PC-3 (cell line): ENCODE results near the gene TCAP. TPM values are rescaled to one million over a fixed set of nuclear protein-coding genes. Genes with fewer than 3 reads are reported as not detected.
A peak's percentile ranks its signal among the peaks of the same experiment; 100 is the strongest.

ENCODE experiments used
- ATAC-seq: fragments of 200-7000 bp; cut with Tn5 transposase; 2 replicates; pipeline ENCODE4 v1.9.1; 2020; ENCODE audit warnings: mild to moderate bottlenecking, moderate library complexity
- BruUV-seq: library from RNA; stranded (reverse); fragments of 400-500 nt; replicated peaks from 2 replicates; lab custom pipeline; 2021; lab: Mats Ljungman, UMichigan
- CTCF ChIA-PET: fragments of 300-600 bp; sonication (Branson Sonifier 250); formaldehyde crosslinking; loops from one replicate; lab custom pipeline; 2022; ENCODE audit warnings: antibody characterized with exemption; lab: Charles Lee
- POLR2A ChIA-PET: fragments of 300-600 bp; sonication (Branson Sonifier 250); formaldehyde crosslinking; loops from one replicate; lab custom pipeline; 2022; ENCODE audit warnings: antibody characterized with exemption; ENCODE audit not compliant: unreplicated experiment; lab: Charles Lee
- DNase-seq: peaks from one replicate; pipeline ENCODE4 v3.0.0-alpha.2; 2015
- H2AFZ ChIP-seq: fragments of 300-600 bp; sonication (generic); 2 replicates; pipeline ENCODE4 v1.6.0; 2016; ENCODE audit warnings: antibody characterized with exemption, low read length
- H3F3A ChIP-seq: fragments of 300-600 bp; sonication (generic); one replicate; pipeline ENCODE4 v1.6.0; 2017; ENCODE audit warnings: antibody characterized with exemption, low read length, control low read depth, mild to moderate bottlenecking; ENCODE audit not compliant: unreplicated experiment
- H3K27ac ChIP-seq: fragments of 300-600 bp; sonication (generic); 2 replicates; pipeline ENCODE4 v1.5.1; 2016; ENCODE audit warnings: mild to moderate bottlenecking, low read length
- H3K27me3 ChIP-seq: fragments of 300-600 bp; sonication (generic); 2 replicates; pipeline ENCODE4 v1.6.1; 2016; ENCODE audit warnings: low read length, mixed read lengths
- H3K36me3 ChIP-seq: fragments of 300-600 bp; sonication (generic); 2 replicates; pipeline ENCODE4 v1.6.1; 2016; ENCODE audit warnings: low read depth, mixed run types, low read length, mixed read lengths
- H3K4me1 ChIP-seq: fragments of 300-600 bp; sonication (generic); 2 replicates; pipeline ENCODE4 v1.5.1; 2016; ENCODE audit warnings: low read length; ENCODE audit not compliant: insufficient read depth
- H3K4me2 ChIP-seq: fragments of 300-600 bp; sonication (generic); 2 replicates; pipeline ENCODE4 v1.6.0; 2016; ENCODE audit warnings: low read length
- H3K4me3 ChIP-seq: fragments of 300-600 bp; sonication (generic); 2 replicates; pipeline ENCODE4 v1.5.1; 2016; ENCODE audit warnings: mild to moderate bottlenecking, low read length, mixed read lengths
- H3K79me2 ChIP-seq: fragments of 300-600 bp; sonication (generic); 2 replicates; pipeline ENCODE4 v1.6.1; 2017; ENCODE audit warnings: low read length, mixed read lengths
- H3K9ac ChIP-seq: fragments of 300-600 bp; sonication (generic); 2 replicates; pipeline ENCODE4 v1.6.0; 2016; ENCODE audit warnings: mild to moderate bottlenecking, low read length
- H3K9me2 ChIP-seq: fragments of 300-600 bp; sonication (generic); replicated peaks from 2 replicates; pipeline ENCODE4 v1.6.1; 2016; ENCODE audit warnings: mixed run types, low read length, mixed read lengths
- H3K9me3 ChIP-seq: fragments of 300-600 bp; sonication (generic); 2 replicates; pipeline ENCODE4 v1.6.1; 2016; ENCODE audit warnings: low read length, mixed read lengths
- H4K20me1 ChIP-seq: fragments of 300-600 bp; sonication (generic); 2 replicates; pipeline ENCODE4 v1.6.1; 2016; ENCODE audit warnings: low read length, mixed read lengths
- CTCF ChIP-seq: fragments of 300-600 bp; sonication (generic); conservative IDR thresholded peaks from 2 replicates; pipeline ENCODE4 v1.5.1; 2017; ENCODE audit warnings: antibody characterized with exemption, low read depth, mild to moderate bottlenecking, low read length
- EZH2 ChIP-seq: fragments of 300-600 bp; sonication (generic); IDR thresholded peaks from one replicate; pipeline ENCODE4 v1.6.1; 2017; ENCODE audit warnings: antibody characterized with exemption, mild to moderate bottlenecking, low read length; ENCODE audit not compliant: unreplicated experiment
- EZH2phosphoT487 ChIP-seq: fragments of 300-600 bp; sonication (generic); IDR thresholded peaks from 2 replicates; pipeline ENCODE4 v1.6.1; 2018; ENCODE audit warnings: mild to moderate bottlenecking, antibody characterized with exemption, low read length, borderline replicate concordance
- intact Hi-C: fragments of 100-400 bp; cut with micrococcal nuclease; formaldehyde crosslinking; loops from 2 replicates; pipeline ENCODE4 v1.9.0; 2023
- total RNA-seq: library from RNA; depleted of rRNA; stranded (reverse); fragments of >200 nt; gene quantifications from 2 replicates; pipeline ENCODE4 v1.2.3, GENCODE V29; 2014

TCAP gene
- total RNA-seq, 1 experiment from 2014 or later, result 0.51 TPM

DNA sequence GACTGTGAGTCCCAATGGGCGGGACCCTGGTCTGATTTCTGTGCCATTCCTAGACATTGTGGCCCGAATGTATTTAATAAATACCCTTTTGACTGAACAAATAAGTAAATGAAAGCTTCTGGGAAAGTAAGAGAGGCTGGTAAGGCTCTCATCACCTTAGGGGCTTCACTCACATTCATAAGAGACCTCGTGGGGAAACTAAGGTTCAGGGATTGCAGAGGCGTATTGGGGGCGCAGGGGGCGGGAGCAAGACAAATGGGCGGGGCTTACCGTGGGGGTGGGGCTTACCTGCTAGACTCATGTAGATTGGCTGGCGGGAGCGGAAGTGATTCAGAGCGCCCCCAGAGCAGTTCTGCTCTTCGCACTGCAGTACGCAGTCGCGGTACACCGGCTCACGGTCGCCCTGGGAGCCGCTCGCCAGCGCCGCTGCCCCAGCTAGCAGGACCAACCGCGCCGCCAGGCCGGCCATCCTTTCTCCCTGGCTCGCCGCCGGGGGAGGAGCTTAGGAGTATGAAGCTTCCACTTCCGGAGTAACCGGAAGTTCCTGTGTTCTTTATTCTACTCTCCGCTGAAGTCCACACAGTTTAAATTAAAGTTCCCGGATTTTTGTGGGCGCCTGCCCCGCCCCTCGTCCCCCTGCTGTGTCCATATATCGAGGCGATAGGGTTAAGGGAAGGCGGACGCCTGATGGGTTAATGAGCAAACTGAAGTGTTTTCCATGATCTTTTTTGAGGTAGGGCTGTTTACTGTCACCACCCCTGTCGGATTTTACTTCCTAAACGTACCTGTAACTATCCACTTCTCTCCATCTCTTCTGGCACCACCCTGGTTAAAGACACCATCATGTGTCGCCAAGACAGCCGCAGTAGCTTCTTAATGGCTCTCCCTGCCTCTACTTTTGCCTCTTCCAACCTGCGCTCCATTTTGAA lies 22.7 kb downstream of the TCAP start, which contains the start of gene PGAP3:
Gene PGAP3 (minus strand): TSS at position 512 of the 929 bp plus-strand sequence. CDS start 43 bp downstream, at position 469.
- intact Hi-C loops, result no loop called here
- CTCF ChIA-PET, result interaction anchor here (0.6 kb wide), 1 partner anchor 175 kb away, joined by 3 read pairs; no protein-coding TSS in a partner anchor

GRCh38 chr17:39688475-39688835 lies 23.3 kb downstream of the TCAP start:
- peak overlapping the region; percentile 94 for H3K4me2 ChIP-seq
- no peaks in the 10 kb centered on the region for H4K20me1 ChIP-seq
- ChIA-PET CTCF (interaction anchor here (0.6 kb wide), 1 partner anchor 175 kb away, joined by 3 read pairs; no protein-coding TSS in a partner anchor), POLR2A (interaction anchor here (1.0 kb wide), 2 partner anchors 15 to 30 kb away, joined by 3 to 5 read pairs; no protein-coding TSS in a partner anchor)
- peak overlapping the region; percentile 94 for H2AFZ ChIP-seq
- no TSS peak for BruUV-seq
- H3K9me2 ChIP-seq, result no peaks in the 10 kb centered on the region
- no peak for TF ChIP-seq CTCF
- TF ChIP-seq EZH2phosphoT487, result no peak
- TF ChIP-seq EZH2, result no peak
- peaks cover 8% of the 10 kb centered on the region for H3F3A ChIP-seq
- peaks cover 16% of the 10 kb centered on the region for H3K4me1 ChIP-seq
- intact Hi-C loops, result no loop called here
- H3K27me3 ChIP-seq, result no peaks in the 10 kb centered on the region
- DNase-seq (no peak), ATAC-seq (no peak)
- peak overlapping the region; percentile 83 for H3K27ac ChIP-seq
- no peaks in the 10 kb centered on the region for H3K9me3 ChIP-seq
- H3K9ac ChIP-seq, result peak overlapping the region; percentile 82
- no peaks in the 10 kb centered on the region for H3K79me2 ChIP-seq
- H3K4me3 ChIP-seq, result peak overlapping the region; percentile 86
- no peaks in the 10 kb centered on the region for H3K36me3 ChIP-seq

More for the DNA sequence above, 22.7 kb downstream of the TCAP start, which contains the start of gene PGAP3:
- H3K9me2 ChIP-seq, result no peaks in the 10 kb centered on the region
- peak within 1 kb of the TSS; percentile 83 for H3K27ac ChIP-seq
- ATAC-seq (peak; percentile 91), DNase-seq (peak; percentile 85)
- H3K79me2 ChIP-seq, result no peaks in the 10 kb centered on the region
- POLR2A ChIA-PET, result interaction anchor here (1.0 kb wide), 2 partner anchors 16 to 31 kb away, joined by 3 to 5 read pairs; no protein-coding TSS in a partner anchor
- BruUV-seq, result TSS peak; percentile 97
- H3K9me3 ChIP-seq, result no peaks in the 10 kb centered on the region
- peak within 1 kb of the TSS; percentile 94 for H3K4me2 ChIP-seq
- no peak for TF ChIP-seq EZH2
- TF ChIP-seq CTCF, result no peak
- no peak for TF ChIP-seq EZH2phosphoT487
- H2AFZ ChIP-seq, result peak within 1 kb of the TSS; percentile 94
- peaks cover 8% of the 10 kb centered on the region for H3F3A ChIP-seq
- H3K27me3 ChIP-seq, result no peaks in the 10 kb centered on the region
- no peaks in the 10 kb centered on the region for H3K36me3 ChIP-seq
- H4K20me1 ChIP-seq, result no peaks in the 10 kb centered on the region
- H3K4me1 ChIP-seq, result peaks cover 16% of the 10 kb centered on the region
- peak within 1 kb of the TSS; percentile 82 for H3K9ac ChIP-seq
- peak within 1 kb of the TSS; percentile 86 for H3K4me3 ChIP-seq
